ENCODE results near the gene MERTK. TPM values are rescaled to one million over a fixed set of nuclear protein-coding genes. Genes with fewer than 3 reads are reported as not detected.

MERTK gene
- total and polyA plus RNA-seq, 2 of the 13 experiments (the other 11 are each of a cell fraction or from before 2014, with no cell fraction given) = 37.3 to 44.7 TPM

- TF ChIP-seq HMGXB3 (CRISPR knock-in tag; IDR thresholded peaks at IDR 0.05; ENCODE audit: borderline replicate concordance) = 0 out of 2 replicates have a peak, but pooled peaks have one; percentile 24
- TF ChIP-seq REPIN1 (CRISPR knock-in tag; IDR thresholded peaks at IDR 0.05; ENCODE audit: borderline replicate concordance, low read depth) = peak; percentile 46; the same call in 1 of the 2 replicates
- TF ChIP-seq MYPOP (CRISPR knock-in tag; IDR thresholded peaks at IDR 0.05) = no peak
- TF ChIP-seq HDAC2 (CRISPR knock-in tag; IDR thresholded peaks at IDR 0.05) = peak; percentile 52; the same call in 1 of the 2 replicates
- TF ChIP-seq ZBTB42 (CRISPR knock-in tag; IDR thresholded peaks at IDR 0.05) = no peak
- no peak for TF ChIP-seq DPF2 (CRISPR knock-in tag; IDR thresholded peaks at IDR 0.05; ENCODE audit: borderline replicate concordance, low read depth)
- no peak for TF ChIP-seq ZNF281 (CRISPR knock-in tag; IDR thresholded peaks at IDR 0.05; ENCODE audit: borderline replicate concordance)
- TF ChIP-seq REXO4 (CRISPR knock-in tag; IDR thresholded peaks at IDR 0.05; ENCODE audit: borderline replicate concordance) = no peak
- no peak for TF ChIP-seq LRRFIP1 (CRISPR knock-in tag; conservative IDR thresholded peaks at IDR 0.05)
- TF ChIP-seq REST (IDR thresholded peaks at IDR 0.05; ENCODE audit: borderline replicate concordance in 1 of 2, low read depth in 1 of 2, low read length in 2 of 2) = no peak
- no peak for TF ChIP-seq ZNF674 (CRISPR knock-in tag; IDR thresholded peaks at IDR 0.05; ENCODE audit: low read depth)
Observed at GRCh38 chr2:111995148-111995547, 96.7 kb downstream of the MERTK start (continued).
